ENCODE results near the gene NAXE. TPM values are rescaled to one million over a fixed set of nuclear protein-coding genes. Genes with fewer than 3 reads are reported as not detected.
A peak's percentile ranks its signal among the peaks of the same experiment; 100 is the strongest.

The NAXE gene
- total RNA-seq, 1 experiment from 2014 or later = 143 TPM

- H3K27ac Mint-ChIP-seq (ENCODE audit: unreplicated experiment) = no peak overlapping the region
- H3K4me1 Mint-ChIP-seq (ENCODE audit: low read depth, unreplicated experiment) = peaks cover 22% of the 10 kb centered on the region
- TF ChIP-seq CTCF (IDR thresholded peaks at IDR 0.05; ENCODE audit: unreplicated experiment) = no peak
- H3K4me3 Mint-ChIP-seq (ENCODE audit: low read depth, unreplicated experiment) = no peak overlapping the region
- peaks cover 48% of the 10 kb centered on the region for H3K27me3 Mint-ChIP-seq (ENCODE audit: unreplicated experiment)
- intact Hi-C loops (cut with micrococcal nuclease; ENCODE audit: unreplicated experiment) = no loop called here
- BruUV-seq (replicated peaks) = no TSS peak
- no peaks in the 10 kb centered on the region for H3K36me3 Mint-ChIP-seq (ENCODE audit: insufficient read depth, unreplicated experiment)
- no peak for DNase-seq
- CTCF ChIA-PET = interaction anchor here (0.5 to 0.7 kb wide), 2 partner anchors 221 to 278 kb away, joined by 3 to 4 read pairs; partner anchors contain the start of genes CCT3 and TSACC
- H3K9me3 Mint-ChIP-seq (ENCODE audit: low read depth, unreplicated experiment) = no peaks in the 10 kb centered on the region
Observed at GRCh38 chr1:156616463-156616862, 24.9 kb downstream of the NAXE start.

- CTCF ChIA-PET = interaction anchor here (0.5 to 2.1 kb wide), 9 partner anchors 11 to 330 kb away, joined by 3 to 16 read pairs (median 4); partner anchors contain the start of genes NAXE and NES
- Mint-ChIP-seq H3K4me3 (ENCODE audit: low read depth, unreplicated experiment) (no peak within 1 kb of the TSS), H3K27ac (ENCODE audit: unreplicated experiment) (no peak within 1 kb of the TSS), H3K27me3 (ENCODE audit: unreplicated experiment) (peaks cover 73% of the 10 kb centered on the region), H3K36me3 (ENCODE audit: insufficient read depth, unreplicated experiment) (peaks cover 5% of the 10 kb centered on the region), H3K4me1 (ENCODE audit: low read depth, unreplicated experiment) (peaks cover 11% of the 10 kb centered on the region), H3K9me3 (ENCODE audit: low read depth, unreplicated experiment) (no peaks in the 10 kb centered on the region)
- TF ChIP-seq CTCF (IDR thresholded peaks at IDR 0.05; ENCODE audit: unreplicated experiment) = peak; percentile 60
- BruUV-seq (replicated peaks) = no TSS peak
- intact Hi-C loops (cut with micrococcal nuclease; ENCODE audit: unreplicated experiment) = no loop called here
- DNase-seq = peak; percentile 61
Observed at GRCh38 chr1:156618853-156619581, 27.4 kb downstream of the NAXE start, which contains the start of gene HAPLN2. HAPLN2 (plus strand) TSS chr1:156619415; CDS start chr1:156623491, 4,076 bp downstream.

- intact Hi-C loops (cut with micrococcal nuclease; ENCODE audit: unreplicated experiment) = no loop called here
- BruUV-seq (replicated peaks) = no TSS peak
- no peak for TF ChIP-seq CTCF (IDR thresholded peaks at IDR 0.05; ENCODE audit: unreplicated experiment)
- Mint-ChIP-seq H3K27me3 (ENCODE audit: unreplicated experiment) (peaks cover 79% of the 10 kb centered on the region), H3K9me3 (ENCODE audit: low read depth, unreplicated experiment) (no peaks in the 10 kb centered on the region), H3K4me3 (ENCODE audit: low read depth, unreplicated experiment) (no peak overlapping the region), H3K27ac (ENCODE audit: unreplicated experiment) (no peak overlapping the region), H3K36me3 (ENCODE audit: insufficient read depth, unreplicated experiment) (peaks cover 11% of the 10 kb centered on the region), H3K4me1 (ENCODE audit: low read depth, unreplicated experiment) (peaks cover 11% of the 10 kb centered on the region)
- CTCF ChIA-PET = interaction anchor here (0.7 to 2.1 kb wide), 6 partner anchors 11 to 106 kb away, joined by 3 to 16 read pairs (median 6); no protein-coding TSS in a partner anchor
- DNase-seq = no peak
Observed at GRCh38 chr1:156619582-156619955, 28.0 kb downstream of the NAXE start.

- DNase-seq = no peak
- H3K36me3 Mint-ChIP-seq (ENCODE audit: insufficient read depth, unreplicated experiment) = peaks cover 20% of the 10 kb centered on the region
- no TSS peak for BruUV-seq (replicated peaks)
- CTCF ChIA-PET = interaction anchor here (0.6 to 1.9 kb wide), 5 partner anchors 15 to 276 kb away, joined by 3 to 8 read pairs (median 4); no protein-coding TSS in a partner anchor
- H3K27ac Mint-ChIP-seq (ENCODE audit: unreplicated experiment) = no peak overlapping the region
- TF ChIP-seq CTCF (IDR thresholded peaks at IDR 0.05; ENCODE audit: unreplicated experiment) = no peak
- H3K9me3 Mint-ChIP-seq (ENCODE audit: low read depth, unreplicated experiment) = no peaks in the 10 kb centered on the region
- H3K4me3 Mint-ChIP-seq (ENCODE audit: low read depth, unreplicated experiment) = peak overlapping the region; percentile 16
- intact Hi-C loops (cut with micrococcal nuclease; ENCODE audit: unreplicated experiment) = loop anchor here (10.0 kb wide), 1 partner anchor 272 kb away; the partner anchor contains the start of gene PEAR1
- peaks cover 83% of the 10 kb centered on the region for H3K27me3 Mint-ChIP-seq (ENCODE audit: unreplicated experiment)
- peaks cover 12% of the 10 kb centered on the region for H3K4me1 Mint-ChIP-seq (ENCODE audit: low read depth, unreplicated experiment)
Observed at GRCh38 chr1:156622581-156623297, 31.2 kb downstream of the NAXE start.

Measured in Calu3 (cell line).